Measurements from ENCODE around the gene SLC6A19.

The SLC6A19 gene

GRCh38 chr5:1241509-1242080 is 40.2 kb downstream of the SLC6A19 start:
- DNase-seq (ENCODE audit: extremely low spot score): no peak
- POLR2A ChIA-PET: interaction anchor here (0.5 kb wide), 1 partner anchor 8 kb away, joined by 3 read pairs; no protein-coding TSS in a partner anchor
- CTCF ChIA-PET: no interaction called here
- no peak for TF ChIP-seq CTCF (IDR thresholded peaks at IDR 0.05; ENCODE audit: control extremely low read depth, extremely low read depth, low read depth, missing control alignments)

- ChIA-PET CTCF (no interaction called here), POLR2A (no interaction called here)
- TF ChIP-seq CTCF (IDR thresholded peaks at IDR 0.05; ENCODE audit: control extremely low read depth, extremely low read depth, low read depth, missing control alignments): no peak
- no peak for DNase-seq (ENCODE audit: extremely low spot score)
Observed at GRCh38 chr5:1242733-1243486, 41.5 kb downstream of the SLC6A19 start.

DNA sequence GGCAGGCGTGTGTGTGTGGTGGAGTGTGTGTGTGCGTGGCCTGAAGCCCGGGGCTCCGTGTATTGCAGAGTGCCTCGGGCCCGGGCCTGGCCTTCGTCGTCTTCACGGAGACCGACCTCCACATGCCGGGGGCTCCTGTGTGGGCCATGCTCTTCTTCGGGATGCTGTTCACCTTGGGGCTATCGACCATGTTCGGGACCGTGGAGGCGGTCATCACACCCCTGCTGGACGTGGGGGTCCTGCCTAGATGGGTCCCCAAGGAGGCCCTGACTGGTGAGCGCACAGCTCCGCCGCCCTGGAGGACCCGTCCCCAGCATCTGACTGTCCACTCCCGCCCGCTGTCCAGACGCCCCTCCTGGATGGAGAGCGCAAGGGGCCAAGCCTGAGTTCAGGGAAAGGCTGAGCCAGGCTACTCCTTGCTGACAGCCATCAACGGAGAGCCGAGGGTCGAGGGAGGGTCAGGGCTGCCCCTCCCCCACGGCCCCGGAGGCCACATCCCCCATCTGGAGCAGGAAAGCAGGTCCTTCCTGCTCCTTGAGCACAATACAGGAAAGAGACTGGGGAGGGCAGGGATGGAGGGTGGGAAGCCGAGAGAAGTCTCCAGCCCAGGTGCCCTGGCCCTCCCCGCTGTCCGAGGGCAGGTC is 42.2 kb downstream of the SLC6A19 start:
- TF ChIP-seq CTCF (IDR thresholded peaks at IDR 0.05; ENCODE audit: control extremely low read depth, extremely low read depth, low read depth, missing control alignments): no peak
- ChIA-PET CTCF (no interaction called here), POLR2A (no interaction called here)
- DNase-seq (ENCODE audit: extremely low spot score): no peak

- ChIA-PET CTCF (no interaction called here), POLR2A (no interaction called here)
- no peak for TF ChIP-seq CTCF (IDR thresholded peaks at IDR 0.05; ENCODE audit: control extremely low read depth, extremely low read depth, low read depth, missing control alignments)
- DNase-seq (ENCODE audit: extremely low spot score): no peak
Observed at GRCh38 chr5:1244255-1244654, 42.9 kb downstream of the SLC6A19 start.

GRCh38 chr5:1244976-1245375 is 43.6 kb downstream of the SLC6A19 start:
- DNase-seq (ENCODE audit: extremely low spot score): no peak
- POLR2A ChIA-PET: no interaction called here
- CTCF ChIA-PET: no interaction called here
- TF ChIP-seq CTCF (IDR thresholded peaks at IDR 0.05; ENCODE audit: control extremely low read depth, extremely low read depth, low read depth, missing control alignments): no peak

DNA sequence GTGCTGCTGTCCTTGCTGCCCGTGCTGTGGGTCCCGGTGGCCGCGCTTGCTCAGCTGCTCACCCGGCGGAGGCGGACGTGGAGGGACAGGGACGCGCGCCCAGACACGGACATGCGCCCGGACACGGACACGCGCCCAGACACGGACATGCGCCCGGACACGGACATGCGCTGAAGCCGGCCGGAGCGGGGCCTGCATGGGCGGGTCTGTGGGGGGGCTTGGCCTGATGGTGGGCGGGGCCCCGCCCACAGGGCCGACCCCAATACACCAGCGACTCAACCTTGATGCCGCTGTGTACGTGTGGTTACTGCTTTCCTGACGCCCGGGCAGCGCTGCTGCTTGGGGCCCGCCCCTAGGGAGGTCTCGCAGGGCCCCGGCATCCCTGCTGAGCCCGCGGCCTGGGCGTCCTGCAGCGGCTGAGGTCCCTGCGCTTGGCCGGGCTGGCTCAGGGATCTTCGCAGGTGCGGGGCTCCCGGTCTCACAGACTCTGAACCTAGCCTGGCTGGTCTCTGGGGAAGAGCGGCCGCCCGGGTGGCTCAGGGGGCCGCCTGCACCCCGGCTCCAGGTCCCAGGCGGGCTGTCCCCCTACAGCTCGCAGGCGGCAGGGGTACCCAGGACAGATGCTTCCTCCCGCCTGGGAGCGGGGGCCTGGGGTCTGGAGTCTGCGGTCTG is 44.6 kb downstream of the SLC6A19 start:
- POLR2A ChIA-PET: no interaction called here
- no peak for TF ChIP-seq CTCF (IDR thresholded peaks at IDR 0.05; ENCODE audit: control extremely low read depth, extremely low read depth, low read depth, missing control alignments)
- DNase-seq (ENCODE audit: extremely low spot score): no peak
- CTCF ChIA-PET: no interaction called here
